ENCODE measurements around the gene KRTAP5-2.

KRTAP5-2 gene

DNA sequence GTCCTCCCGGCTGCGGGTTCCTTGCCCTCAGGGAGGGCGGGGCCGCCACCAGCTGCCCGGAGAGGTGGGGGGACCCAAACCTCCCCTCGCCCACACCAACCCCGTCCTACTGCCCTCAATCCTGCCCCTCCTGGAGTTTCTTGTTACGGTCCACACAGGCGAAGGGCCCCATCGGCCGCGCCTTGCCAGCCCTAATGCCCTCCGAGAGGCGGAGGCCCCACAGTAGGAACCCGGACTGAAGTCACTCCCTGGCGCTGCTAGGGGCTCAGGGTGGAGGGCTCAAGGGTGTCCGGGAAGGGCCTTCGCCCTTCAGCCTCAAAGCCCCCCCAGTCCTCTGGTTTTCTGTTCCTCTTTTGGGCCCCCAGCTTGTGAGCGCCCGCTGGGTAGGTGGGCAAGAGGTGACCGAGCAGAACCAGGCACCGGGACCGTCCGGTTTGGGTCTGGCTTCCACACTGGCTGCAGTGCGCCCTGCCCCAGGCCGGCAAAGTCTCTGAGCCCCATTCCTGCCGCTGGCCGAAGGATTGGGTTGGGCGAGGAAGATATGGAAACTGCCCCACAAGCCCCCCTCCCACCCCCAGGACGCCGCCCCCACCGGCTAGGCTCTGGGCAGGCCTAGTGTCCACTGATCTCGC is 50.5 kb downstream of the KRTAP5-2 start:
- TF ChIP-seq YY1 (IDR thresholded peaks at IDR 0.05; ENCODE audit: low read depth) (no peak), TEAD4 (IDR thresholded peaks at IDR 0.05) (no peak), CREB1 (IDR thresholded peaks at IDR 0.05; ENCODE audit: low read depth) (no peak), EP300 (IDR thresholded peaks at IDR 0.05; ENCODE audit: borderline replicate concordance) (no peak)
- TF ChIP-seq, protein P1, sequence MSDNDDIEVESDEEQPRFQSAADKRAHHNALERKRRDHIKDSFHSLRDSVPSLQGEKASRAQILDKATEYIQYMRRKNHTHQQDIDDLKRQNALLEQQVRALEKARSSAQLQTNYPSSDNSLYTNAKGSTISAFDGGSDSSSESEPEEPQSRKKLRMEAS (IDR thresholded peaks at IDR 0.05): no peak
